Neural cell (in vitro differentiated cells): Measurements from ENCODE around the gene MAST4. TPM values are rescaled to one million over a fixed set of nuclear protein-coding genes. Genes with fewer than 3 reads are reported as not detected.

Experiments used
- H2AFZ ChIP-seq: fragments of 200-600, 300-800 bp; sonication (generic), shearing (Covaris generic); 2 replicates; pipeline ENCODE4 v1.6.0; 2014; ENCODE audit warnings: low read depth, mild to moderate bottlenecking, antibody characterized with exemption, low read length, moderate library complexity
- H3F3A ChIP-seq: fragments of 200-600 bp; shearing (Covaris generic); 2 replicates; pipeline ENCODE4 v1.6.1; 2016; ENCODE audit warnings: mild to moderate bottlenecking, moderate library complexity, mixed read lengths, antibody characterized with exemption, low read length; ENCODE audit not compliant: insufficient read depth, poor library complexity, severe bottlenecking
- H3K27ac ChIP-seq: fragments of 200-600, 300-800 bp; sonication (generic), shearing (Covaris generic); 2 replicates; pipeline ENCODE4 v1.5.1; 2014; ENCODE audit warnings: mild to moderate bottlenecking, low read length, moderate library complexity
- H3K27me3 ChIP-seq: fragments of 300-800, 200-600 bp; sonication (generic), shearing (Covaris generic); 2 replicates; pipeline ENCODE4 v1.6.0; 2014; ENCODE audit warnings: mild to moderate bottlenecking, low read depth, low read length, moderate library complexity; ENCODE audit not compliant: insufficient read depth
- H3K36me3 ChIP-seq: fragments of 300-800, 200-600 bp; sonication (generic), shearing (Covaris generic); 2 replicates; pipeline ENCODE4 v1.5.1; 2014; ENCODE audit warnings: mild to moderate bottlenecking, antibody characterized with exemption, low read length, moderate library complexity; ENCODE audit not compliant: insufficient read depth
- H3K4me2 ChIP-seq: fragments of 300-800, 200-600 bp; sonication (generic), shearing (Covaris generic); 2 replicates; pipeline ENCODE4 v1.6.0; 2014; ENCODE audit warnings: mild to moderate bottlenecking, low read length
- H3K4me3 ChIP-seq: fragments of 300-800, 200-600 bp; sonication (generic), shearing (Covaris generic); 2 replicates; pipeline ENCODE4 v1.5.1; 2014; ENCODE audit warnings: mild to moderate bottlenecking, low read length, moderate library complexity
- H3K79me2 ChIP-seq: fragments of 200-600 bp; shearing (Covaris generic); replicated peaks from 2 replicates; pipeline ENCODE4 v1.6.0; 2014; ENCODE audit warnings: mild to moderate bottlenecking, low read length, moderate library complexity; ENCODE audit not compliant: insufficient read depth
- H3K9ac ChIP-seq: fragments of 300-800, 200-600 bp; sonication (generic), shearing (Covaris generic); 2 replicates; pipeline ENCODE4 v1.6.1; 2016; ENCODE audit warnings: mild to moderate bottlenecking, low read length, mixed read lengths
- H3K9me2 ChIP-seq: fragments of 200-600 bp; shearing (Covaris generic); 2 replicates; pipeline ENCODE4 v1.6.1; 2016; ENCODE audit warnings: mild to moderate bottlenecking, low read length, mixed read lengths; ENCODE audit not compliant: insufficient read depth
- H3K9me3 ChIP-seq: fragments of 200-600, 300-800 bp; sonication (generic), shearing (Covaris generic); 2 replicates; pipeline ENCODE4 v1.6.1; 2016; ENCODE audit warnings: mild to moderate bottlenecking, mixed run types, low read length, moderate library complexity, mixed read lengths
- H4K20me1 ChIP-seq: fragments of 200-600 bp; shearing (Covaris generic); 2 replicates; pipeline ENCODE4 v1.6.1; 2016; ENCODE audit warnings: mild to moderate bottlenecking, mixed run types; ENCODE audit not compliant: insufficient read depth
- CTCF ChIP-seq: fragments of 450-650 bp; IDR thresholded peaks from 2 replicates; pipeline ENCODE4 v1.5.1; 2014; ENCODE audit warnings: antibody characterized with exemption, mild to moderate bottlenecking, moderate library complexity; ENCODE audit not compliant: poor library complexity, severe bottlenecking
- EP300 ChIP-seq: fragments of 450-650 bp; conservative IDR thresholded peaks from 2 replicates; pipeline ENCODE4 v1.6.1; 2014; ENCODE audit warnings: antibody characterized with exemption, mild to moderate bottlenecking, moderate library complexity; ENCODE audit not compliant: poor library complexity, severe bottlenecking
- EZH2 ChIP-seq: fragments of 200-600, 300-800 bp; shearing (Covaris generic), sonication (generic); IDR thresholded peaks from 2 replicates; pipeline ENCODE4 v1.6.1; 2014; ENCODE audit warnings: antibody characterized with exemption, low read length, borderline replicate concordance, mild to moderate bottlenecking; ENCODE audit not compliant: insufficient read depth, poor library complexity, severe bottlenecking
- MXI1 ChIP-seq: fragments of 450-650 bp; conservative IDR thresholded peaks from 2 replicates; pipeline ENCODE4 v1.6.1; 2014; ENCODE audit warnings: antibody characterized with exemption, mild to moderate bottlenecking; ENCODE audit not compliant: poor library complexity, severe bottlenecking
- POLR2AphosphoS5 ChIP-seq: IDR thresholded peaks from 2 replicates; pipeline ENCODE4 v1.6.1; 2012
- RAD21 ChIP-seq: fragments of 450-650 bp; conservative IDR thresholded peaks from 2 replicates; pipeline ENCODE4 v1.6.1; 2014; ENCODE audit warnings: antibody characterized with exemption, mild to moderate bottlenecking, moderate library complexity
- REST ChIP-seq: IDR thresholded peaks from 2 replicates; pipeline ENCODE4 v1.6.1; 2012; ENCODE audit warnings: borderline replicate concordance
- SMC3 ChIP-seq: fragments of 450-650 bp; conservative IDR thresholded peaks from 2 replicates; pipeline ENCODE4 v1.6.1; 2014; ENCODE audit warnings: antibody characterized with exemption, mild to moderate bottlenecking, moderate library complexity; ENCODE audit not compliant: poor library complexity
- TAF1 ChIP-seq: IDR thresholded peaks from 2 replicates; pipeline ENCODE4 v1.6.1; 2012; ENCODE audit warnings: low read depth
- polyA plus RNA-seq: library from polyadenylated mRNA; depleted of rRNA; stranded (reverse); fragments of >200 nt; gene quantifications from 2 replicates; pipeline ENCODE4 v1.2.3, GENCODE V29; 2014

MAST4 gene
- polyA plus RNA-seq, 1 donor from 2014 or later, result 2.3 TPM

DNA sequence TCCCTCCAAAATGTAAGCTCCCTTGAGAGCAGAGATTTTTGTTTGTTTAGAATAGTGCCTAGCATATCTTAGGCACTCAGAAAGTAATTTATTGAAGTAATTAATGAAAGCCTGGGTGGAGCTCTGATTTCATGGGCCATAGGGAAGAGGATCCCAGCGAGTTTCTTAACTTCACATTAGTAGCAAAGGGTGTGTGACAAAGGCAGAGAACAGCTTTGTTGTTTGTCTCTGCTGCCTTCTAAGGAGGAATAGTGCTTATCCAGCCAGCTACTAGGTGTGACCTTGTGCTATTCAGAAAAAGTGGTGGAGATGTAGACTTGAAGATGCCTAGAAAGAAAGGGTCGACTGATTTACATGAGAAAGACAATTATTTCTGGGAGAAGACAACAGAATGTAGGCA, 451.4 kb downstream of the MAST4 start:
- Histone ChIP-seq H3F3A (no peaks in the 10 kb centered on the region), H3K9me2 (no peaks in the 10 kb centered on the region), H3K27ac (no peak overlapping the region), H3K27me3 (no peaks in the 10 kb centered on the region), H3K9ac (no peak overlapping the region), H3K9me3 (no peaks in the 10 kb centered on the region), H3K4me3 (no peak overlapping the region), H4K20me1 (no peaks in the 10 kb centered on the region), H2AFZ (no peak overlapping the region), H3K79me2 (no peaks in the 10 kb centered on the region), H3K36me3 (no peaks in the 10 kb centered on the region), H3K4me2 (no peak overlapping the region)
- TF ChIP-seq POLR2AphosphoS5 (no peak), RAD21 (no peak), CTCF (no peak), REST (no peak), SMC3 (no peak), EP300 (no peak), EZH2 (no peak), TAF1 (no peak), MXI1 (no peak)

GRCh38 chr5:67050125-67050524, 453.9 kb downstream of the MAST4 start:
- Histone ChIP-seq H3K9me2 (no peaks in the 10 kb centered on the region), H3K9ac (no peak overlapping the region), H3K4me3 (no peak overlapping the region), H3K4me2 (no peak overlapping the region), H3K9me3 (no peaks in the 10 kb centered on the region), H3K79me2 (no peaks in the 10 kb centered on the region), H4K20me1 (no peaks in the 10 kb centered on the region), H3K27me3 (no peaks in the 10 kb centered on the region), H2AFZ (no peak overlapping the region), H3K27ac (no peak overlapping the region), H3K36me3 (no peaks in the 10 kb centered on the region), H3F3A (no peaks in the 10 kb centered on the region)
- TF ChIP-seq RAD21 (no peak), CTCF (no peak), MXI1 (no peak), TAF1 (no peak), SMC3 (no peak), EZH2 (no peak), REST (no peak), EP300 (no peak)
